Measurements from ENCODE around the gene PPP1R15A.
"Not testable (repeated sequence)": the region's sequence is repeated elsewhere in the genome, so short reads cannot be mapped to it uniquely, and the experiment has no call there.

PPP1R15A gene

GRCh38 chr19:48915757-48916156, 43.5 kb downstream of the PPP1R15A start:
- no peak for DNase-seq

DNA sequence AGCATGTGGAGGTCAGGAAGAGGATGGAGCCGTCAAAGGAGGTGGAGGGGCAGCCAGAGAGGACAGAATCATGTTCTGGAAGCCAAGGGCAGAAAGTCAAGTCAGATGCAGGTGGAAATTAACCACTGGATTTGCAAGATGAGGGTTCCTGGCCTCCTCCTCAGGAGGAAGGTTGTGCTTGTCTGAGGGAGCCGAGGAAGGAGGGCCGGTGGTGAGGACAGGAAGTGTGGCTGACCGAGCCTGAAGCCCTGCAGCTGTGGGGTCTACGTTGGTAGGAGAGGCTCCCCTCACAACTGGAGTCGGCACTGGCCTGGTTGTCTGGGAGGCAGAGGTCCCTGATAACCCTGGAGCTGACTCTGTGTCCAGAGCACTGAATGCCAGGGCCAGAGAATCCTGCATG, 45.9 kb downstream of the PPP1R15A start:
- DNase-seq, result no peak

DNA sequence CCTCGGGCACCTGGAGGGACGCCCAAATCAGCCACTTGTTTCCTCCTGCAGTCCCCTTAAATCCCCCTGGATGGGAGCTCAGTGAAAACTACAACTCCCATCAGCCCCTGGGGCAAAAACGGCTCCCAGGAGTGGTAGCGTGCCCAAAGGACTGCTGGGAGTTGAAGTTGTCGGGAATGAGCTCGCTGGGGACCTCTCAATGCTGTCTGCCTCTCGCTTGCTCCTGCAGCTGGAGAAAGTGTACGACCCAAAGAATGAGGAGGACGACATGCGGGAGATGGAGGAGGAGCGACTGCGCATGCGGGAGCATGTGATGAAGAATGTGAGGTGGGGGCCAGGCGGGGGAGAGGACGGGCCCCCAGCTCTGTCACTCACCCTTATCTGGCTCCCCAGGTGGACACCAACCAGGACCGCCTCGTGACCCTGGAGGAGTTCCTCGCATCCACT, 46.6 kb downstream of the PPP1R15A start:
- DNase-seq, result peak; percentile 34

DNA sequence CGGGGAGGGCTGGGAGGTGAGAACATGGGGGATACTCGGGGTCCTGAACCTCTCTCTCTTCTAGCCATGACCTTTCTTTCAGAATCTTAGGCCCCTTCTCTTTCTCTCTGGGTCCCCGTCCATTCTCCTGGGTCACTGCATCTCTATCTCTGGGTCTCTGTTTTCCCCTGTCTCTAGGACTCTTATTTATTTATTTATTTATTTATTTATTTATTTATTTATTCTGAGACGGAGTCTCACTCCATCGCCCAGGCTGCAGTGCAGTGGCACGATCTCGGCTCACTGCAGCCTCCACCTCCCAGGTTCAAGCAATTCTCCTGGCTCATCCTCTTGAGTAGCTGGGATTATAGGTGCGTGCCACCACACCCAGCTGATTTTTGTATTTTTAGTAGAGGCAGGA, 47.0 kb downstream of the PPP1R15A start:
- not testable (repeated sequence) for DNase-seq

DNA sequence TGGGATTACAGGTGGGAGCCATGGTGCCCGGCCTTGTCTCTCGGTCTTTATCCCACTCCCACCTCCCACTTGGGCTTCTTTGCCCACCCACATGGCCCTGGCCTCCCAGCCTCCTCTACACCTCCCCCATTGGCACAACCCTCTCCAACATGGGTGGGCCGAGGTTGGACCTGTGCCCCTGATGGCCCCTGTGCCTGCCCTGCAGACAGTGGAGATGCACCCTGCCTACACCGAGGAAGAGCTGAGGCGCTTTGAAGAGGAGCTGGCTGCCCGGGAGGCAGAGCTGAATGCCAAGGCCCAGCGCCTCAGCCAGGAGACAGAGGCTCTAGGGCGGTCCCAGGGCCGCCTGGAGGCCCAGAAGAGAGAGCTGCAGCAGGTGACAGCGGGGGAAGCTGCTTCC, 48.7 kb downstream of the PPP1R15A start:
- no peak for DNase-seq

- no peak for DNase-seq
These were observed 49.7 kb downstream of the PPP1R15A start for GRCh38 chr19:48921721-48922500.

DNA sequence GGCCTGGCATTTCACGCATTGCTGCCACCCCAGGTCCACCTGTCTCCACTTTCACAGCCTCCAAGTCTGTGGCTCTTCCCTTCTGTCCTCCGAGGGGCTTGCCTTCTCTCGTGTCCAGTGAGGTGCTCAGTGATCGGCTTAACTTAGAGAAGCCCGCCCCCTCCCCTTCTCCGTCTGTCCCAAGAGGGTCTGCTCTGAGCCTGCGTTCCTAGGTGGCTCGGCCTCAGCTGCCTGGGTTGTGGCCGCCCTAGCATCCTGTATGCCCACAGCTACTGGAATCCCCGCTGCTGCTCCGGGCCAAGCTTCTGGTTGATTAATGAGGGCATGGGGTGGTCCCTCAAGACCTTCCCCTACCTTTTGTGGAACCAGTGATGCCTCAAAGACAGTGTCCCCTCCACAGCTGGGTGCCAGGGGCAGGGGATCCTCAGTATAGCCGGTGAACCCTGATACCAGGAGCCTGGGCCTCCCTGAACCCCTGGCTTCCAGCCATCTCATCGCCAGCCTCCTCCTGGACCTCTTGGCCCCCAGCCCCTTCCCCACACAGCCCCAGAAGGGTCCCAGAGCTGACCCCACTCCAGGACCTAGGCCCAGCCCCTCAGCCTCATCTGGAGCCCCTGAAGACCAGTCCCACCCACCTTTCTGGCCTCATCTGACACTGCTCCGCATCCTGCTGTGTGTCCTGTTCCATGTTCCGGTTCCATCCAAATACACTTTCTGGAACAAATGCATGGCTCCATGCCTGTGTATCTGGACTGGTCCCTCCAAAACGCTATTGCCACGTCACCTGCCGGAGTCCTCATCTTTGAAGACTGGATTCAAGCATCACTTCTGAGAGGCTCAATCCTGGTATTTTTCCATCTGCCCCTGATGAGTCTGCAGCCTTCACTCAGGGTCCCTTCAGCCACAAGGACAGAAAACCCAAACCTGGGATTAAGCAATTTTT, 50.6 kb downstream of the PPP1R15A start:
- DNase-seq, result no peak

GRCh38 chr19:48925240-48925843, 53.1 kb downstream of the PPP1R15A start:
- no peak for DNase-seq
